GM23248 (cell line): ENCODE results near the gene SELENOM.

Source experiments
- EZH2 ChIP-seq: fragments of 200-600 bp; sonication (generic); IDR thresholded peaks from 2 replicates; pipeline ENCODE4 v1.6.1; 2018; ENCODE audit warnings: antibody characterized with exemption, mild to moderate bottlenecking; ENCODE audit not compliant: insufficient read depth, poor library complexity, severe bottlenecking
- EZH2phosphoT487 ChIP-seq: fragments of 200-600 bp; sonication (generic); IDR thresholded peaks from 2 replicates; pipeline ENCODE4 v1.6.1; 2018; ENCODE audit warnings: antibody characterized with exemption, moderate library complexity, mild to moderate bottlenecking, low read depth; ENCODE audit not compliant: insufficient read depth

GRCh38 chr22:31068970-31069369, 38.4 kb downstream of the SELENOM start:
- no peak for TF ChIP-seq EZH2phosphoT487
- TF ChIP-seq EZH2 = no peak
